ENCODE results near the gene NAA10.

DNA sequence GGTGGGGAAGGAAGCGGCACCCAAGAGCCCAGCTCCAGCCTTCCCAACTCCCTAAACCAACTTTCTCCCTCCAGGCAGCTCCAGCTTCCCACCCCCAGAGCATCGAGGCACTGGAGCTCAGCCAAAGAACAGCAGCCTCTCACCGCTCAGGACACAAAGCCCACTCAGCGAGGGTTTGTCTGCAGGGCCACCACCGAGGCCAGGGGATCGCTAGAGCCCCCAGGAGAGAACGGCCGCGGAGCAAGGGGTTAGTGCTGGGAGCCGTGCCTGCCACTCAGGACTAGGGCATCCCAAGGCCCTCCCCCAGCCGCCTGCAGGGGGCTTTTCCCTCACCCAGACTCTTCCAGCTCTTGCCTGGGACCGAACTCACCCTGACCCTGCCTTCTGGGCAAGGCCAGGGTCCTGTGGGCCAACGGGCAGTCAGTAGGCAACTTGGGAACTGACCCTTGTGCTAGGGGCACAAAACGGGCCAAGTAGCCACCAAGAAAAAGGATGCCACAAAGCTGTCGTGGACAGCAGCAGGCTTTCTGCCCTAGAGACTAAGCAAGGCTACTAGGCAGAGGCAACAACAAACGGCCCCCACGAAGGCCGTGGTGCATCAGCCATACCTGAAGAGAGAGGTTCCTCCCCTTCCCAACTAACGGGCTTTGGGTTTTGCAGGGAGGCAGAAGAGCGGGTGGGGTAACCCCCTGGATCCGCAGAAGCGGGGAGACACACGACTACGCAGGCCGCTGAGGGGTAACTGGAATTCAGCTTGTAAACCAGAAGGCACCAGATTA is 34.5 kb upstream of the NAA10 start:
- TF ChIP-seq ZBTB7A (tag by site-specific recombination; IDR thresholded peaks at IDR 0.05; ENCODE audit: low read depth) (no peak), ZNF777 (tag by site-specific recombination; IDR thresholded peaks at IDR 0.05; ENCODE audit: borderline replicate concordance) (no peak), ATF2 (tag by site-specific recombination; IDR thresholded peaks at IDR 0.05; ENCODE audit: low read depth) (no peak), ZNF169 (tag by site-specific recombination; IDR thresholded peaks at IDR 0.05) (no peak), ZNF266 (tag by site-specific recombination; IDR thresholded peaks at IDR 0.05; ENCODE audit: low read depth) (no peak), ZNF629 (tag by site-specific recombination; IDR thresholded peaks at IDR 0.05) (no peak), YY1 (tag by site-specific recombination; IDR thresholded peaks at IDR 0.05) (no peak), ZNF660 (tag by site-specific recombination; IDR thresholded peaks at IDR 0.05) (no peak), ZNF624 (tag by site-specific recombination; IDR thresholded peaks at IDR 0.05) (no peak), ZNF184 (tag by site-specific recombination; IDR thresholded peaks at IDR 0.05) (no peak), RBAK (tag by site-specific recombination; IDR thresholded peaks at IDR 0.05) (no peak), ZNF274 (IDR thresholded peaks at IDR 0.05; ENCODE audit: low read length) (no peak), ZNF274 (tag by site-specific recombination; IDR thresholded peaks at IDR 0.05; ENCODE audit: borderline replicate concordance) (no peak)
- TF ChIP-seq, protein P1, sequence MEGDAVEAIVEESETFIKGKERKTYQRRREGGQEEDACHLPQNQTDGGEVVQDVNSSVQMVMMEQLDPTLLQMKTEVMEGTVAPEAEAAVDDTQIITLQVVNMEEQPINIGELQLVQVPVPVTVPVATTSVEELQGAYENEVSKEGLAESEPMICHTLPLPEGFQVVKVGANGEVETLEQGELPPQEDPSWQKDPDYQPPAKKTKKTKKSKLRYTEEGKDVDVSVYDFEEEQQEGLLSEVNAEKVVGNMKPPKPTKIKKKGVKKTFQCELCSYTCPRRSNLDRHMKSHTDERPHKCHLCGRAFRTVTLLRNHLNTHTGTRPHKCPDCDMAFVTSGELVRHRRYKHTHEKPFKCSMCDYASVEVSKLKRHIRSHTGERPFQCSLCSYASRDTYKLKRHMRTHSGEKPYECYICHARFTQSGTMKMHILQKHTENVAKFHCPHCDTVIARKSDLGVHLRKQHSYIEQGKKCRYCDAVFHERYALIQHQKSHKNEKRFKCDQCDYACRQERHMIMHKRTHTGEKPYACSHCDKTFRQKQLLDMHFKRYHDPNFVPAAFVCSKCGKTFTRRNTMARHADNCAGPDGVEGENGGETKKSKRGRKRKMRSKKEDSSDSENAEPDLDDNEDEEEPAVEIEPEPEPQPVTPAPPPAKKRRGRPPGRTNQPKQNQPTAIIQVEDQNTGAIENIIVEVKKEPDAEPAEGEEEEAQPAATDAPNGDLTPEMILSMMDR (tag by site-specific recombination; IDR thresholded peaks at IDR 0.05), result no peak; the same call in 1 of the 2 replicates
